Esophagus squamous epithelium (tissue), 4 donors: ENCODE results near the gene HSPA14.

Experiments used
- CTCF ChIP-seq, 6 experiments: fragments of 450-650 bp in 4 of 6; fragments of 200-600 bp in 2 of 6; sonication (generic) in 2 of 6; IDR thresholded peaks; one replicate each; pipeline ENCODE4 v1.5.1; 2016 to 2019; ENCODE audit warnings: antibody characterized with exemption in 6 of 6, mild to moderate bottlenecking in 4 of 6, moderate library complexity in 4 of 6
- POLR2A ChIP-seq, 4 donors: fragments of 450-650 bp; IDR thresholded peaks; one replicate each; pipeline ENCODE4 v1.6.1; 2017; ENCODE audit warnings: antibody characterized with exemption in 4 of 4, mild to moderate bottlenecking in 4 of 4, moderate library complexity in 3 of 4

- TF ChIP-seq CTCF (IDR thresholded peaks at IDR 0.05), result no peak
- TF ChIP-seq POLR2A (IDR thresholded peaks at IDR 0.05), result no peak
Observed at GRCh38 chr10:14836208-14836607, 1.9 kb upstream of the HSPA14 start.
